Brain microvascular endothelial cell (primary cell): Measurements from ENCODE around the gene CALML4.

Experiments
- DNase-seq: peaks from one replicate; pipeline ENCODE4 v3.0.0-alpha.2; 2020
- H3K27ac ChIP-seq: fragments of 250-450 bp; sonication (Bioruptor Pico); 2 replicates; pipeline ENCODE4 v1.5.1; 2020; ENCODE audit warnings: mild to moderate bottlenecking, moderate library complexity
- H3K27me3 ChIP-seq: fragments of 250-450 bp; sonication (Bioruptor Pico); replicated peaks from 2 replicates; pipeline ENCODE4 v1.5.1; 2020; ENCODE audit warnings: mild to moderate bottlenecking
- H3K36me3 ChIP-seq: fragments of 250-450 bp; sonication (Bioruptor Pico); replicated peaks from 2 replicates; pipeline ENCODE4 v1.5.1; 2020; ENCODE audit warnings: mild to moderate bottlenecking
- H3K4me3 ChIP-seq: 2 replicates; pipeline ENCODE4 v1.5.1; 2011; ENCODE audit warnings: low read depth, mild to moderate bottlenecking, control low read depth, low read length, moderate library complexity
- in situ Hi-C: cut with HindIII; loops from 2 replicates; pipeline ENCODE4 v1.10.0; 2017; ENCODE audit warnings: low sequenced_read_pairs, low pct_ligation_motif_present
- TF ChIP-seq, protein P1 (sequence below): IDR thresholded peaks from 2 replicates; pipeline ENCODE4 v1.5.1; 2011; ENCODE audit warnings: low read depth, mild to moderate bottlenecking, moderate library complexity, low read length, control low read depth, inconsistent platforms; ENCODE audit errors: missing control alignments

Gene CALML4

DNA sequence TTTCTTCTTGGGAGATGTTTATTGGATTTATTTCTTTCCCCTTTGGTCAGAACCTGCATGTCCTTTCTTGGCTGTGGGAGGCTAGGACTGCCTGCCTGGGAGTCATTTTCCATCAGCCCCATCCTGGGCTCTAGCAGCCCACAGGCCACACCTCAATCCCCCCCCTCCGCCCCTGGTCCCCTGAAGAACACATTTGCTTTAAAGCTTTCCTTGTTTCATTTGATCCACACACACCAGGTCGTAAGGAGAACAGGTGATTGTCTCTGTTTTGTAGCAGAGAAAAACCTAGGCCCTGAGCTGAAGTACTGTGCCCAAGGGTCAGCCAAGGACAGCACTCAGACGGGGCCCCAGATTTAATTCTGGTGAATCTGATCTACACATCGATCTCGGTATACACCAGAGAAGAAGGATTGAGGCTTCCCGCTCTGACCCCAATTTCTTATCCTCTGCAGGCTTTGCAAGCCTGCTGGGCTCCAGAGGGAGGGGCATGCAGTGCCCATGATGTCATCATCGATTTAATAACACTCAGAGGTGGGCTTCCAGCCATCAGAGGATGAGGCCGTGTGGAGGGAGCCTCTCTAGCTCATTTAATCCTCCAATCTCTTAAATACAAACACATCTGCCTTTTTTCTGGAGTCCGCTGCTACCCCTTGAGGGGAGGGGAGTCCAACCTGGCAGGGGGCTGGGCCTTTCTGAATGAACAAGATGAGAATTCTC lies 26.1 kb upstream of the CALML4 start:
- TF ChIP-seq, protein P1, sequence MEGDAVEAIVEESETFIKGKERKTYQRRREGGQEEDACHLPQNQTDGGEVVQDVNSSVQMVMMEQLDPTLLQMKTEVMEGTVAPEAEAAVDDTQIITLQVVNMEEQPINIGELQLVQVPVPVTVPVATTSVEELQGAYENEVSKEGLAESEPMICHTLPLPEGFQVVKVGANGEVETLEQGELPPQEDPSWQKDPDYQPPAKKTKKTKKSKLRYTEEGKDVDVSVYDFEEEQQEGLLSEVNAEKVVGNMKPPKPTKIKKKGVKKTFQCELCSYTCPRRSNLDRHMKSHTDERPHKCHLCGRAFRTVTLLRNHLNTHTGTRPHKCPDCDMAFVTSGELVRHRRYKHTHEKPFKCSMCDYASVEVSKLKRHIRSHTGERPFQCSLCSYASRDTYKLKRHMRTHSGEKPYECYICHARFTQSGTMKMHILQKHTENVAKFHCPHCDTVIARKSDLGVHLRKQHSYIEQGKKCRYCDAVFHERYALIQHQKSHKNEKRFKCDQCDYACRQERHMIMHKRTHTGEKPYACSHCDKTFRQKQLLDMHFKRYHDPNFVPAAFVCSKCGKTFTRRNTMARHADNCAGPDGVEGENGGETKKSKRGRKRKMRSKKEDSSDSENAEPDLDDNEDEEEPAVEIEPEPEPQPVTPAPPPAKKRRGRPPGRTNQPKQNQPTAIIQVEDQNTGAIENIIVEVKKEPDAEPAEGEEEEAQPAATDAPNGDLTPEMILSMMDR, result no peak
- Histone ChIP-seq H3K36me3 (no peaks in the 10 kb centered on the region), H3K27me3 (no peaks in the 10 kb centered on the region), H3K4me3 (no peak overlapping the region), H3K27ac (no peak overlapping the region)
- DNase-seq, result no peak
- in situ Hi-C loops, result no loop called here

DNA sequence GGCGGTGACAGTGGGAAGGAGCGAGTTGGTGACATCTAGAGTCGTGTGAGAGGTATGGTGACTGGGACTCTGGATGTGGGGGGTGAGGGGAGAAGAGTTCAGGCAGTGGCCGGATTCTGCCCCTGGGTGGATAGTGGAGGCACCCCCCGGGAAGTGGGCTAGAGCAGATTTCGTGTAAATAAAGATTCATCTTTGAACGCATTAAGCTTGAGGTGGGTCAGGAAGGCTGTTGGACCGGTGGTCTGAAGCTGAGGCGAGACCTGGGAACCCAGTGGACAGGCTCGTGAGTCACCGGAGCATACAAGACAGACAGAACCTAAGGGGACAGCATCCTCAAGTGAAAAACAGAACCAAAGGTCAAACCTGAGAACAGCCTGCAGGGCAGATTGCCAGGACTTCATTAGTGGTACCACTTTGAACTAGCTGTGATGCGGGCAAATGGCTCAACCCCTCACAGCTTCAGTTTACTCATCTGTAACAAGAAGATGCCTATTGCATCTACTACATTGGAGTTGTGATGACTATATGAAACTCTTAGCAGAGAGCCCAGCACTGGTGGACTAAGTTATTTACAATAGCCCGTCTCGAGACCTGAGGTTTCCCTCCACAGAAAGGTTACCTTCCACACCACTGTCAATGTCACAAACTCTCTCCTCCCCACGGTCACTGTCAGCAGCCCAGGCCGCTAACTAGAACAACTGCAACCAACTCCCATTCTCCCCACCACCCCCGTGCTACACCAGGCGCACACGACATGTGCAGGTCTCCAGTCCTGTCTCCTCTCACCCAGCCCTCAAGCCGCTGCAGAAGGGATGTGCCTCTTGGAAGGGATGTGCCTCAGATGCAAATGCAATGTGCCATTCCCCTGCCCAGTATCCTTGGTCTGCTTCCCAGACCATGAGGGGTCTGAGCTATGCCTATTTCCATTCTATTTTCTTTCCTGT lies 25.3 kb upstream of the CALML4 start:
- in situ Hi-C loops, result no loop called here

DNA sequence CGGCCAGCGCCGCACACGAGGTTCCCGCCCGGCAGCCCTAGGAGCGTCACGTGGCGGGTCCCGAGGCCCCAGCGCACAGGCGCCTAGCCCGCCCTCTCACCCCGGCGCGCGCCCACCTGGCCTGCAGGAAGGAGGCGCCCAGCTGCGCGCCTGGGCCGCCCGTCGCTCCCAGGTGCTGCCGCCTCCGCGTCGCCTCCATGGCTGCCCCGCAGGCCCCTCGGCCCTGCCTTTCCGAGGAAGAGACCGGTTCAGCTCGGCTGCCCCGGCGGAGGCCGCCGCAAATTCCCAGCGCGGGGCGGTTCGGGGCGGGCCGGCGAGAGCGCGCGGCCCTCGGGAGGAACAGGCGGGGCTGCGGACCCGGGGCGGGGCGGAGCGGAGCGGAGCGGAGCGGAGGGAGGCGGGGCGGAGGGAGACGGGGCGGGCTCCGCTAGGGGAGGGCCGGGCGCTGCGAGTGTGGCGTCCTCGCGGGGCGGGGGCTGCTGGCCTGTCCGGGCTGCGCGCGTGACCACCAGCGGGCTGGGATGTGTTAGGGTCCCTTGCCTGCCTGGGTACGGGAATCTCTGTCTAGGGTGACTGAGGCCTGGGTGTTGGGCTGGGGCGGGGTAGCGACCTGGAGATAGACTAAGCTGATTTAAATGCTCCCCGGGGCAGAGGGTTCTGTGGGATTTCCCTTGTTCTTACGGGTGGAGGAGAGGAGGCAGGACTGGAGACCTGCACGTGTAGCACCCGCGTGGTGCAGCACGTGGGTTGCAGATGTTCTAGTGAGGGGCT lies 24.4 kb upstream of the CALML4 start, which contains the start of gene CLN6:
CLN6 (minus strand) TSS at position 343 of the 771 bp plus-strand sequence; CDS start at position 199, 144 bp downstream.
- Histone ChIP-seq H3K4me3 (peak within 1 kb of the TSS; percentile 77), H3K27ac (peak within 1 kb of the TSS; percentile 76), H3K36me3 (no peaks in the 10 kb centered on the region), H3K27me3 (no peaks in the 10 kb centered on the region)
- TF ChIP-seq, protein P1, result no peak
- peak; percentile 59 for DNase-seq
- in situ Hi-C loops, result no loop called here

More for the DNA sequence above, 25.3 kb upstream of the CALML4 start:
- peak overlapping the region; percentile 71 for H3K4me3 ChIP-seq
- H3K27me3 ChIP-seq, result no peaks in the 10 kb centered on the region
- TF ChIP-seq, protein P1, result no peak
- H3K36me3 ChIP-seq, result no peaks in the 10 kb centered on the region
- DNase-seq, result no peak
- H3K27ac ChIP-seq, result no peak overlapping the region

DNA sequence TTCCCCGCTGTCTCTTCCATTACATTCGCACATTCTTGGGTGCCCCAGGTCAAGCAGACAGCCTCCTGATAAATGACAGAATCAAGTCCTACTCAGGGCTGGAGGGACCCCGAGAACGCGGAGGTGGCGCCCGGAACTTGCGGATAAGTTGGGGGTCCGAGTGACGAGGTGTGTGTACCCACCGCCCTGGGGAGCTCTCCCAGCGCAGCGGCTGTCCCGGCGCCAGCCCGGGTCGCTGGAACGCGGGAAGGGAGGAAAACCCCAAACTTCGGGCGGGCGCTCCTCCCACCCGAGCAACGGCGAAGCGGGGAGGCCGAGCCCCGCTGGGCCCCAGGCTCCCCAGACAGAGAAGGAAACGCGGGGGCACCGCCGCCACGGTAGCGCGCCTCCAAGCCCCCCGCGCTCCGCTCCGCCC lies 23.8 kb upstream of the CALML4 start:
- TF ChIP-seq, protein P1, result no peak
- H3K27me3 ChIP-seq, result no peaks in the 10 kb centered on the region
- peak overlapping the region; percentile 77 for H3K4me3 ChIP-seq
- in situ Hi-C loops, result no loop called here
- peak overlapping the region; percentile 76 for H3K27ac ChIP-seq
- no peak for DNase-seq
- H3K36me3 ChIP-seq, result no peaks in the 10 kb centered on the region

DNA sequence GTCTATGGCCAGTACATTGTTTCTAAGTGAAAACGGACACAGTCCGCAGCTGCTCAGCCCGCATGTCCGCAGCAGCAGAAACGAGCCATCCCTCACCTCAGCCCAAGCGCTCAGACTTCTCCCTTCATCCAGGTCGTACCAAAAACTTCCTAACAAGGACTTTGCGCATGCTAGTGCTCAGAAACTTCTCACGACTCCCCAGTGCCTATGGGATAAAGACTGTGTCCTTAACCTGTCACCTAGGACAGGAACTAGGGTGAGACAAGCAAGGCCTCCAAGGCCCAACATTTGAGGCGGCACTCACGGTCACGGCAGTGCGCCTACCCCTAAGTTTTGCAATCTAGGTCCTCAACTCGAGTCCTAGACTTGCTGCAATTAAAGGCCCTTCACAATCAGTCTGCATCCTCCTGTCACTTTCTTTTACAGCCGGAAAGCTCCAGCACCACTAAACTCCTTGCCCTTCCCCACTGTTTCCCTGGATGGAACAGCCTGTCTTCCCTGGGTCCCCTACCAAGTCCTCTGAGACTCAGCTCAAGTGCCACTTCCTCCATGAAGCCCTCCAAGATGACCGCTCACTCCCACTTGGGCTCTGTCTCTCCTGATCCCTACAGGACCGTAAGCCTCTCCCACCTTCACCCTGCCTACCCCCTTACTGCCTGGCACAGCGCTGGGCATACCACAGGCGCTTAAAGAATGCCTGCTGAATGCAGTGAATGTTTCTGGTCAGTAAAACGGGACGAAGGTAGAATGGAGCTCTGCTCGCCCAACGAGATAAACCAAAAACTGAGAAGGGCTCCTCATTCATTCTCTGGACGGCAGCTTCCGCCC lies 23.2 kb upstream of the CALML4 start:
- peak overlapping the region; percentile 76 for H3K27ac ChIP-seq
- no peaks in the 10 kb centered on the region for H3K27me3 ChIP-seq
- DNase-seq, result no peak
- in situ Hi-C loops, result no loop called here
- peak overlapping the region; percentile 77 for H3K4me3 ChIP-seq
- TF ChIP-seq, protein P1, result no peak
- H3K36me3 ChIP-seq, result no peaks in the 10 kb centered on the region
